ENCODE results near the gene CYGB.
A peak's percentile ranks its signal among the peaks of the same experiment; 100 is the strongest.

The CYGB gene

GRCh38 chr17:76492989-76493501 is 44.5 kb downstream of the CYGB start (continued):
- TF ChIP-seq PATZ1 (tag by site-specific recombination; IDR thresholded peaks at IDR 0.05) (no peak), ZBTB20 (tag by site-specific recombination; IDR thresholded peaks at IDR 0.05) (no peak), PRDM4 (tag by site-specific recombination; IDR thresholded peaks at IDR 0.05) (peak; percentile 94), ZNF23 (tag by site-specific recombination; IDR thresholded peaks at IDR 0.05; ENCODE audit: borderline replicate concordance) (no peak), PRDM1 (tag by site-specific recombination; IDR thresholded peaks at IDR 0.05) (0 out of 2 replicates have a peak, but pooled peaks have one; percentile 19), ZNF837 (tag by site-specific recombination; IDR thresholded peaks at IDR 0.05) (no peak)

GRCh38 chr17:76492123-76492988 is 45.2 kb downstream of the CYGB start:
- Histone ChIP-seq H3K9me3 (ENCODE audit: control insufficient read depth, insufficient read depth, low read depth, low read length) (no peaks in the 10 kb centered on the region), H3K4me1 (ENCODE audit: control insufficient read depth, insufficient read depth, low read length) (peaks cover 4% of the 10 kb centered on the region; the same call in 1 of the 2 replicates), H3K27ac (ENCODE audit: extremely low read depth, low read depth, low read length) (no peak overlapping the region), H3K36me3 (ENCODE audit: control insufficient read depth in 2 of 2, insufficient read depth in 1 of 2, low read length in 2 of 2) (no peaks in the 10 kb centered on the region), H3K4me3 (ENCODE audit: low read depth, low read length) (no peak overlapping the region)
- ChIA-PET CTCF (interaction anchor here (0.7 to 2.6 kb wide), 10 partner anchors 13 to 152 kb away, joined by 3 to 14 read pairs (median 3); partner anchors contain the start of gene AANAT), POLR2A (no interaction called here)
- TF ChIP-seq SP2 (tag by site-specific recombination; IDR thresholded peaks at IDR 0.05) (peak; percentile 28; the same call in 1 of the 2 replicates), KLF1 (tag by site-specific recombination; IDR thresholded peaks at IDR 0.05) (peak; percentile 67), ZBTB20 (tag by site-specific recombination; IDR thresholded peaks at IDR 0.05) (no peak), ZNF561 (tag by site-specific recombination; IDR thresholded peaks at IDR 0.05; ENCODE audit: borderline replicate concordance) (no peak), GLIS1 (tag by site-specific recombination; IDR thresholded peaks at IDR 0.05) (peak; percentile 40; the same call in 1 of the 2 replicates)

- H3K4me1 ChIP-seq (ENCODE audit: control insufficient read depth, insufficient read depth, low read length) = peaks cover 4% of the 10 kb centered on the region; the same call in 1 of the 2 replicates
- CTCF ChIA-PET = interaction anchor here (0.6 to 2.6 kb wide), 9 partner anchors 8 to 1344 kb away, joined by 3 to 14 read pairs (median 3); partner anchors contain the start of genes AANAT and UBE2O
- POLR2A ChIA-PET = no interaction called here
- no peak overlapping the region for H3K27ac ChIP-seq (ENCODE audit: extremely low read depth, low read depth, low read length)
- no peaks in the 10 kb centered on the region for H3K9me3 ChIP-seq (ENCODE audit: control insufficient read depth, insufficient read depth, low read depth, low read length)
- H3K36me3 ChIP-seq (ENCODE audit: control insufficient read depth in 2 of 2, insufficient read depth in 1 of 2, low read length in 2 of 2) = no peaks in the 10 kb centered on the region
- no peak for TF ChIP-seq ZBTB8A (tag by site-specific recombination; IDR thresholded peaks at IDR 0.05)
- TF ChIP-seq ZNF621 (tag by site-specific recombination; IDR thresholded peaks at IDR 0.05) = no peak
- TF ChIP-seq ZFP41 (tag by site-specific recombination; IDR thresholded peaks at IDR 0.05; ENCODE audit: borderline replicate concordance) = no peak
- no peak for TF ChIP-seq PRDM4 (tag by site-specific recombination; IDR thresholded peaks at IDR 0.05)
- TF ChIP-seq SP2 (tag by site-specific recombination; IDR thresholded peaks at IDR 0.05) = no peak
- no peak for TF ChIP-seq ZBTB26 (tag by site-specific recombination; optimal IDR thresholded peaks at IDR 0.05)
- no peak for TF ChIP-seq ZNF169 (tag by site-specific recombination; IDR thresholded peaks at IDR 0.05)
- TF ChIP-seq ZNF121 (tag by site-specific recombination; IDR thresholded peaks at IDR 0.05) = no peak
- no peak for TF ChIP-seq ZNF138 (tag by site-specific recombination; IDR thresholded peaks at IDR 0.05; ENCODE audit: borderline replicate concordance)
- TF ChIP-seq ZNF324 (tag by site-specific recombination; IDR thresholded peaks at IDR 0.05) = no peak
- H3K4me3 ChIP-seq (ENCODE audit: low read depth, low read length) = no peak overlapping the region
These were observed 46.0 kb downstream of the CYGB start for GRCh38 chr17:76491271-76492122.
